Stimulated activated CD4-positive, alpha-beta T cell treated with anti-CD3 and anti-CD28 coated beads, Interleukin-4, amount 100 ng/mL, for 4 hours (primary cell): ENCODE results near the gene ZRANB1.

Experiments
- DNase-seq, 2 experiments: peaks; one replicate each; pipeline ENCODE4 v3.0.0-alpha.2; 2020

ZRANB1 gene

GRCh38 chr10:125023862-125024496 lies 82.1 kb downstream of the ZRANB1 start:
- DNase-seq, result no peak

- no peak for DNase-seq
These were observed 82.7 kb downstream of the ZRANB1 start for GRCh38 chr10:125024497-125025234.

- no peak for DNase-seq
These were observed 83.4 kb downstream of the ZRANB1 start for GRCh38 chr10:125025341-125025740.

GRCh38 chr10:125026036-125026931 lies 84.4 kb downstream of the ZRANB1 start:
- no peak for DNase-seq

- no peak for DNase-seq
These were observed 85.2 kb downstream of the ZRANB1 start for GRCh38 chr10:125026974-125027735.

GRCh38 chr10:125027871-125028869 lies 86.2 kb downstream of the ZRANB1 start:
- DNase-seq, result no peak

GRCh38 chr10:125029584-125030242 lies 87.8 kb downstream of the ZRANB1 start:
- DNase-seq, result no peak

GRCh38 chr10:125030567-125031197 lies 88.8 kb downstream of the ZRANB1 start:
- no peak for DNase-seq

- DNase-seq, result no peak
These were observed 90.6 kb downstream of the ZRANB1 start for GRCh38 chr10:125032474-125033020.

GRCh38 chr10:125033146-125033924 lies 91.4 kb downstream of the ZRANB1 start:
- no peak for DNase-seq

- no peak for DNase-seq
These were observed 92.8 kb downstream of the ZRANB1 start for GRCh38 chr10:125034675-125035074.

GRCh38 chr10:125035136-125035535 lies 93.2 kb downstream of the ZRANB1 start:
- DNase-seq, result no peak

- no peak for DNase-seq
These were observed 93.8 kb downstream of the ZRANB1 start for GRCh38 chr10:125035588-125036295.

GRCh38 chr10:125037145-125037877 lies 95.4 kb downstream of the ZRANB1 start:
- DNase-seq, result no peak
